Erythroblast (primary cell): ENCODE data around the gene SMYD1.

Experiments
- GATA1 ChIP-seq: IDR thresholded peaks from 2 replicates; pipeline ENCODE4 v1.6.1; 2011; ENCODE audit warnings: low read depth, mild to moderate bottlenecking, control low read depth, low read length, moderate library complexity
- POLR2A ChIP-seq: IDR thresholded peaks from 2 replicates; pipeline ENCODE4 v1.6.1; 2011; ENCODE audit warnings: mild to moderate bottlenecking, low read length

- no peak for TF ChIP-seq POLR2A
- TF ChIP-seq GATA1, result no peak
Measured at GRCh38 chr2:88032070-88032702, 35.4 kb upstream of the SMYD1 start.
